HL-60 (cell line): ENCODE data around the gene COL4A4.

Experiments used
- DNase-seq, 2 experiments: peaks; one replicate each; pipeline ENCODE4 v3.0.0-alpha.2; 2010 to 2020; ENCODE audit warnings: low read depth in 1 of 2, low spot score in 1 of 2
- H3K27ac ChIP-seq: fragments of 250-450 bp; sonication (Bioruptor Pico); replicated peaks from 2 replicates; pipeline ENCODE4 v1.5.1; 2020; ENCODE audit warnings: mild to moderate bottlenecking, moderate library complexity
- H3K27me3 ChIP-seq: fragments of 250-450 bp; sonication (Bioruptor Pico); 2 replicates; pipeline ENCODE4 v1.5.1; 2021; ENCODE audit warnings: mild to moderate bottlenecking, moderate library complexity; ENCODE audit not compliant: insufficient read depth, poor library complexity, severe bottlenecking
- H3K4me3 ChIP-seq: replicated peaks from 2 replicates; pipeline ENCODE4 v1.5.1; 2011; ENCODE audit warnings: mild to moderate bottlenecking, control low read depth, low read length; ENCODE audit not compliant: insufficient read depth
- GABPA ChIP-seq: IDR thresholded peaks from 2 replicates; pipeline ENCODE4 v1.6.1; 2012; ENCODE audit warnings: low read depth
- POLR2AphosphoS5 ChIP-seq: IDR thresholded peaks from 2 replicates; pipeline ENCODE4 v1.6.1; 2012; ENCODE audit warnings: low read depth
- SPI1 ChIP-seq: IDR thresholded peaks from 2 replicates; pipeline ENCODE4 v1.6.1; 2012; ENCODE audit warnings: low read depth, mild to moderate bottlenecking, borderline replicate concordance
- TF ChIP-seq, protein P1 (sequence below): IDR thresholded peaks from 2 replicates; pipeline ENCODE4 v1.6.1; 2012; ENCODE audit warnings: low read depth; ENCODE audit not compliant: insufficient replicate concordance
- TF ChIP-seq, protein P2 (sequence below): IDR thresholded peaks from one replicate; pipeline ENCODE4 v1.5.1; 2011; ENCODE audit warnings: low read length, control low read depth, inconsistent platforms; ENCODE audit not compliant: insufficient read depth

COL4A4 gene

DNA sequence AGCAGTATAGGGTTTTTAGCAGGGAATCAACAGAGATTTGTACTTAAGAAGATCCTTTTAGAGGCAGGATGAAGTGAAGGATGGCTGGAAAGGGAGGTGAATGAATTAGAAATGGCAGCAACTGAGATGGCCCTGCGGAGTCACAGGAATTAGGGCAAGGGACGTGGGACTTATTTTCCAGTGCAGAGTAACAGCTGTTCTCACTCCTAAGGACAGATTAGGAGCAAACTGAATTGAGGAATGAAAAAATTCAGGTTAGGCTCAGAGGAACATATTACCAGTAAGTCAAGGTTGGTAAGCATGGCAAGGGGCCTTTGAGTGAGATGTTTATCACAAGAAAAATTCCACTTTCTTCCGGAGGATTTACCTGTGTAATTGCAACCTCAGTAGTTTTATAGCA, 34.9 kb upstream of the COL4A4 start:
- no peaks in the 10 kb centered on the region for H3K27me3 ChIP-seq
- no peak overlapping the region for H3K4me3 ChIP-seq
- TF ChIP-seq POLR2AphosphoS5 (no peak), GABPA (no peak), SPI1 (no peak)
- TF ChIP-seq, protein P1, sequence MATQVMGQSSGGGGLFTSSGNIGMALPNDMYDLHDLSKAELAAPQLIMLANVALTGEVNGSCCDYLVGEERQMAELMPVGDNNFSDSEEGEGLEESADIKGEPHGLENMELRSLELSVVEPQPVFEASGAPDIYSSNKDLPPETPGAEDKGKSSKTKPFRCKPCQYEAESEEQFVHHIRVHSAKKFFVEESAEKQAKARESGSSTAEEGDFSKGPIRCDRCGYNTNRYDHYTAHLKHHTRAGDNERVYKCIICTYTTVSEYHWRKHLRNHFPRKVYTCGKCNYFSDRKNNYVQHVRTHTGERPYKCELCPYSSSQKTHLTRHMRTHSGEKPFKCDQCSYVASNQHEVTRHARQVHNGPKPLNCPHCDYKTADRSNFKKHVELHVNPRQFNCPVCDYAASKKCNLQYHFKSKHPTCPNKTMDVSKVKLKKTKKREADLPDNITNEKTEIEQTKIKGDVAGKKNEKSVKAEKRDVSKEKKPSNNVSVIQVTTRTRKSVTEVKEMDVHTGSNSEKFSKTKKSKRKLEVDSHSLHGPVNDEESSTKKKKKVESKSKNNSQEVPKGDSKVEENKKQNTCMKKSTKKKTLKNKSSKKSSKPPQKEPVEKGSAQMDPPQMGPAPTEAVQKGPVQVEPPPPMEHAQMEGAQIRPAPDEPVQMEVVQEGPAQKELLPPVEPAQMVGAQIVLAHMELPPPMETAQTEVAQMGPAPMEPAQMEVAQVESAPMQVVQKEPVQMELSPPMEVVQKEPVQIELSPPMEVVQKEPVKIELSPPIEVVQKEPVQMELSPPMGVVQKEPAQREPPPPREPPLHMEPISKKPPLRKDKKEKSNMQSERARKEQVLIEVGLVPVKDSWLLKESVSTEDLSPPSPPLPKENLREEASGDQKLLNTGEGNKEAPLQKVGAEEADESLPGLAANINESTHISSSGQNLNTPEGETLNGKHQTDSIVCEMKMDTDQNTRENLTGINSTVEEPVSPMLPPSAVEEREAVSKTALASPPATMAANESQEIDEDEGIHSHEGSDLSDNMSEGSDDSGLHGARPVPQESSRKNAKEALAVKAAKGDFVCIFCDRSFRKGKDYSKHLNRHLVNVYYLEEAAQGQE: no peak
- TF ChIP-seq, protein P2, sequence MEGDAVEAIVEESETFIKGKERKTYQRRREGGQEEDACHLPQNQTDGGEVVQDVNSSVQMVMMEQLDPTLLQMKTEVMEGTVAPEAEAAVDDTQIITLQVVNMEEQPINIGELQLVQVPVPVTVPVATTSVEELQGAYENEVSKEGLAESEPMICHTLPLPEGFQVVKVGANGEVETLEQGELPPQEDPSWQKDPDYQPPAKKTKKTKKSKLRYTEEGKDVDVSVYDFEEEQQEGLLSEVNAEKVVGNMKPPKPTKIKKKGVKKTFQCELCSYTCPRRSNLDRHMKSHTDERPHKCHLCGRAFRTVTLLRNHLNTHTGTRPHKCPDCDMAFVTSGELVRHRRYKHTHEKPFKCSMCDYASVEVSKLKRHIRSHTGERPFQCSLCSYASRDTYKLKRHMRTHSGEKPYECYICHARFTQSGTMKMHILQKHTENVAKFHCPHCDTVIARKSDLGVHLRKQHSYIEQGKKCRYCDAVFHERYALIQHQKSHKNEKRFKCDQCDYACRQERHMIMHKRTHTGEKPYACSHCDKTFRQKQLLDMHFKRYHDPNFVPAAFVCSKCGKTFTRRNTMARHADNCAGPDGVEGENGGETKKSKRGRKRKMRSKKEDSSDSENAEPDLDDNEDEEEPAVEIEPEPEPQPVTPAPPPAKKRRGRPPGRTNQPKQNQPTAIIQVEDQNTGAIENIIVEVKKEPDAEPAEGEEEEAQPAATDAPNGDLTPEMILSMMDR: no peak
- no peak for DNase-seq
- no peak overlapping the region for H3K27ac ChIP-seq

DNA sequence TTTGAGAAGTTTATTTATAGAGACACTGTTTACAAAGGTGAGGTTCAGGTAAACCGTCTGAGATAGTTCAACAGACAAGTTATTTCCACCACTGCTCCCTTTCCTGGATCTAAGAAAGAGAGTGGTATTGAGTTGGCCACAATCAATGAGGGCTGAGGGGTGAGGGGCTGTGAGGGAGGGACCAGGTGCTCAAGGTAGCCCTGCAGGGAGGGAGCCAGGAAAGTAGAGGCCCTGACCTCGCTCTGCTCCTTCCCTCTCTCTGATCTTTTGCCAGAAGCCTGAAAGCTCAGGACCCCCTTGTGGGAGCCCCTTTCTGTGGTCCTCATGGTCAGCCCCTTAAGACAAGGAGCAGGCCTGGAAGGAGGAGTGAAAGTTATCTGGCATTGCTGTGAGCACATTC, 30.2 kb upstream of the COL4A4 start:
- no peak overlapping the region for H3K4me3 ChIP-seq
- no peak overlapping the region for H3K27ac ChIP-seq
- DNase-seq: no peak
- H3K27me3 ChIP-seq: no peaks in the 10 kb centered on the region
- TF ChIP-seq POLR2AphosphoS5: no peak
- TF ChIP-seq, protein P1: no peak
- TF ChIP-seq, protein P2: no peak
- TF ChIP-seq SPI1: no peak
- TF ChIP-seq GABPA: no peak

DNA sequence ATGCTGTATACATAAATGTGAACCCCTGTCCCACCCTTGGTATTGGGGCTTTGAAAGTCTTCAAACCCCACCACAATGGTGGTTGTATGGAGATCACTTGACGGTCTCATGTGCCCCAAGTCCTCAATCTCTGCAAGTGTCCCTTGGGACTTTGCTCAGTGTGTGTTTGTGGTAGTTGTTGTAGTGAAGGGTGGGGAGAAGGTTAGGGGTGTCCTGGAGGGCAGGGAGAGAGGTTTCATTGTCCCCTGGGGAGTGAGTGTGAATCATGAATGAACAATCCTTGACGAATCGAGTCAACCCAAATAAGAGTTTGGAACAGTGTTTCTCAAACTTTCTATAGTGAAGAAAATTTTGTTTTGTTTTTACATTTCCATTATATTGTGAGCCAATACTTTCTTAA, 28.5 kb upstream of the COL4A4 start:
- H3K4me3 ChIP-seq: no peak overlapping the region
- H3K27me3 ChIP-seq: peaks cover 3% of the 10 kb centered on the region
- no peak overlapping the region for H3K27ac ChIP-seq
- no peak for DNase-seq
- no peak for TF ChIP-seq POLR2AphosphoS5
- no peak for TF ChIP-seq GABPA
- TF ChIP-seq, protein P2: no peak
- TF ChIP-seq, protein P1: no peak
- TF ChIP-seq SPI1: no peak
